Gastrocnemius medialis (tissue), 4 donors: ENCODE measurements around the gene SNAP47. TPM values are rescaled to one million over a fixed set of nuclear protein-coding genes. Genes with fewer than 3 reads are reported as not detected.
"Not testable (repeated sequence)": the region's sequence is repeated elsewhere in the genome, so short reads cannot be mapped to it uniquely, and the experiment has no call there.

ENCODE experiments used
- ATAC-seq, 2 donors: fragments of 150-250 bp; one replicate each; pipeline ENCODE4 v1.9.1; 2016
- DNase-seq, 2 donors: peaks; one replicate each; pipeline ENCODE4 v3.0.0-alpha.2; 2019
- H3K27ac ChIP-seq, 4 donors: fragments of 200-600 bp; sonication (generic); 1 replicate in 1 of 4; 2 replicates in 3 of 4; pipeline ENCODE4 v1.5.1; 2016 to 2018; ENCODE audit warnings: mild to moderate bottlenecking in 2 of 4, moderate library complexity in 1 of 4
- H3K27me3 ChIP-seq, 3 donors: fragments of 200-600 bp; sonication (generic) in 2 of 3; 1 replicate in 1 of 3; 2 replicates in 2 of 3; pipeline versions ENCODE4 v1.5.1 to v1.6.0; 2016 to 2019; ENCODE audit warnings: mild to moderate bottlenecking in 1 of 3, moderate library complexity in 1 of 3
- H3K36me3 ChIP-seq, 2 donors: fragments of 200-600 bp; sonication (generic) in 1 of 2; one replicate each; pipeline ENCODE4 v1.5.1; 2017 to 2018
- H3K4me1 ChIP-seq, 2 donors: fragments of 200-600 bp; sonication (generic) in 1 of 2; one replicate each; pipeline ENCODE4 v1.5.1; 2016 to 2017; ENCODE audit warnings: mild to moderate bottlenecking in 2 of 2
- H3K4me3 ChIP-seq, 4 donors: fragments of 200-600 bp; sonication (generic) in 3 of 4; 1 replicate in 1 of 4; 2 replicates in 3 of 4; pipeline ENCODE4 v1.5.1; 2016 to 2019; ENCODE audit warnings: mild to moderate bottlenecking in 2 of 4
- H3K9me3 ChIP-seq, 3 donors: fragments of 200-600 bp; sonication (generic) in 2 of 3; 1 replicate in 1 of 3; 2 replicates in 2 of 3; pipeline ENCODE4 v1.5.1; 2016 to 2019
- CTCF ChIP-seq, 5 experiments: fragments of 450-650 bp in 3 of 5; fragments of 200-600 bp in 2 of 5; sonication (generic) in 2 of 5; IDR thresholded peaks in 4 of 5; conservative IDR thresholded peaks in 1 of 5; 1 replicate in 4 of 5; 2 replicates in 1 of 5; pipeline ENCODE4 v1.5.1; 2016 to 2019; ENCODE audit warnings: antibody characterized with exemption in 5 of 5, mild to moderate bottlenecking in 3 of 5, moderate library complexity in 3 of 5
- POLR2A ChIP-seq, 2 donors: fragments of 450-650 bp; IDR thresholded peaks; one replicate each; pipeline ENCODE4 v1.6.1; 2017; ENCODE audit warnings: antibody characterized with exemption in 2 of 2, mild to moderate bottlenecking in 2 of 2, moderate library complexity in 2 of 2
- in situ Hi-C, 4 donors: fragments of 200-750 bp; cut with MboI; loops; one replicate each; pipeline versions ENCODE4 v1.15.0 to v1.8.0; 2017; ENCODE audit warnings: low sequenced_read_pairs in 4 of 4
- intact Hi-C: fragments of 100-400 bp; cut with DNase I; formaldehyde crosslinking; loops from one replicate; pipeline ENCODE4 v1.15.1; 2023; ENCODE audit warnings: low total_unique reads
- total RNA-seq, 4 donors: library from RNA; depleted of rRNA; stranded (reverse); fragments of >200 nt; gene quantifications; one replicate each; pipeline versions ENCODE4 v1.1.0 to v1.2.3, GENCODE V29; 2016

The SNAP47 gene
- total RNA-seq, 4 donors from 2014 or later, result 30.2 to 42.7 (median 37.9) TPM

GRCh38 chr1:227709451-227709850, 25.8 kb upstream of the SNAP47 start:
- Histone ChIP-seq H3K36me3 (no peaks in the 10 kb centered on the region), H3K4me3 (no peak overlapping the region), H3K9me3 (no peaks in the 10 kb centered on the region), H3K27me3 (no peaks in the 10 kb centered on the region), H3K27ac (no peak overlapping the region), H3K4me1 (no peaks in the 10 kb centered on the region)
- intact Hi-C loops (no loop called here), in situ Hi-C loops (loop anchor here in 2 of 4 donors (25.0 kb wide), 1 partner anchor 222 kb away; no protein-coding TSS in a partner anchor)
- ATAC-seq (no peak), DNase-seq (no peak)
- TF ChIP-seq POLR2A (IDR thresholded peaks at IDR 0.05) (no peak), CTCF (IDR thresholded peaks at IDR 0.05 in 4 of 5, conservative IDR thresholded peaks at IDR 0.05 in 1 of 5) (no peak)

GRCh38 chr1:227710474-227710873, 24.8 kb upstream of the SNAP47 start:
- DNase-seq, H3K4me3 ChIP-seq, intact Hi-C loops, H3K27me3 ChIP-seq, H3K4me1 ChIP-seq, H3K36me3 ChIP-seq, ATAC-seq, H3K9me3 ChIP-seq, H3K27ac ChIP-seq: not testable (repeated sequence)
- in situ Hi-C loops, result loop anchor here in 2 of 4 donors (25.0 kb wide), 1 partner anchor 223 kb away; no protein-coding TSS in a partner anchor

GRCh38 chr1:227712648-227713047, 22.6 kb upstream of the SNAP47 start:
- H3K4me1 ChIP-seq, result no peaks in the 10 kb centered on the region
- no peaks in the 10 kb centered on the region for H3K9me3 ChIP-seq
- no peak for TF ChIP-seq POLR2A (IDR thresholded peaks at IDR 0.05)
- H3K27me3 ChIP-seq, result no peaks in the 10 kb centered on the region
- DNase-seq (no peak), ATAC-seq (no peak)
- no peak overlapping the region for H3K27ac ChIP-seq
- H3K36me3 ChIP-seq, result no peaks in the 10 kb centered on the region
- in situ Hi-C loops (loop anchor here in 2 of 4 donors (25.0 kb wide), 1 partner anchor 225 kb away; no protein-coding TSS in a partner anchor), intact Hi-C loops (no loop called here)
- H3K4me3 ChIP-seq, result no peak overlapping the region

- Histone ChIP-seq H3K27me3 (no peaks in the 10 kb centered on the region), H3K4me3 (no peak overlapping the region), H3K4me1 (no peaks in the 10 kb centered on the region), H3K36me3 (no peaks in the 10 kb centered on the region), H3K27ac (no peak overlapping the region), H3K9me3 (no peaks in the 10 kb centered on the region)
- in situ Hi-C loops, result loop anchor here in 2 of 4 donors (25.0 kb wide), 1 partner anchor 232 kb away; no protein-coding TSS in a partner anchor
- intact Hi-C loops, result no loop called here
- ATAC-seq (no peak), DNase-seq (no peak)
- TF ChIP-seq POLR2A (IDR thresholded peaks at IDR 0.05), result no peak
- no peak for TF ChIP-seq CTCF (IDR thresholded peaks at IDR 0.05 in 4 of 5, conservative IDR thresholded peaks at IDR 0.05 in 1 of 5)
Measured at GRCh38 chr1:227718932-227719331, 16.3 kb upstream of the SNAP47 start.

GRCh38 chr1:227723474-227723873, 11.8 kb upstream of the SNAP47 start:
- Histone ChIP-seq H3K27ac (no peak overlapping the region), H3K9me3 (no peaks in the 10 kb centered on the region), H3K4me3 (no peak overlapping the region), H3K36me3 (no peaks in the 10 kb centered on the region), H3K4me1 (peaks cover 6 to 7% of the 10 kb centered on the region in 2 donors), H3K27me3 (no peaks in the 10 kb centered on the region)
- ATAC-seq (no peak), DNase-seq (no peak)
- intact Hi-C loops (no loop called here), in situ Hi-C loops (loop anchor here in 2 of 4 donors (25.0 kb wide), 1 partner anchor 236 kb away; no protein-coding TSS in a partner anchor)
- TF ChIP-seq POLR2A (IDR thresholded peaks at IDR 0.05) (no peak), CTCF (IDR thresholded peaks at IDR 0.05 in 4 of 5, conservative IDR thresholded peaks at IDR 0.05 in 1 of 5) (no peak)

GRCh38 chr1:227725046-227725445, 10.2 kb upstream of the SNAP47 start:
- in situ Hi-C loops (no loop called here), intact Hi-C loops (loop anchor here (5.0 kb wide), 1 partner anchor 183 kb away; no protein-coding TSS in a partner anchor)
- Histone ChIP-seq H3K4me3 (no peak overlapping the region), H3K27me3 (no peaks in the 10 kb centered on the region), H3K4me1 (peaks cover 15 to 21% of the 10 kb centered on the region in 2 donors), H3K36me3 (no peaks in the 10 kb centered on the region), H3K27ac (no peak overlapping the region), H3K9me3 (no peaks in the 10 kb centered on the region)
- DNase-seq, result no peak
- no peak for ATAC-seq
- no peak for TF ChIP-seq POLR2A (IDR thresholded peaks at IDR 0.05)
